GM19324 (cell line): ENCODE data around the gene RNU7-1.
A peak's percentile ranks its signal among the peaks of the same experiment; 100 is the strongest.
"Not testable (repeated sequence)": the region's sequence is repeated elsewhere in the genome, so short reads cannot be mapped to it uniquely, and the experiment has no call there.

ENCODE experiments used
- ATAC-seq: cut with Tn5 transposase; IDR thresholded peaks from one replicate; pipeline ENCODE4 v1.9.1; 2021; ENCODE audit warnings: mild to moderate bottlenecking, moderate library complexity; ENCODE audit not compliant: unreplicated experiment, low FRiP score

The RNU7-1 gene

GRCh38 chr12:6943722-6944380 lies at the start of gene RNU7-1, which contains the start of gene C12orf57:
TSS of gene RNU7-1 (plus strand) at chr12:6943816.
TSS of gene C12orf57 (plus strand) at chr12:6944022. CDS start at chr12:6944122, 100 bp downstream.
- peak; percentile 34 for ATAC-seq

- no peak for ATAC-seq
These were observed 49.3 kb upstream of the RNU7-1 start for GRCh38 chr12:6894321-6894720.

GRCh38 chr12:6896846-6897435 lies 46.7 kb upstream of the RNU7-1 start:
- no peak for ATAC-seq

- no peak for ATAC-seq
These were observed 44.2 kb upstream of the RNU7-1 start for GRCh38 chr12:6899427-6899826.

GRCh38 chr12:6899837-6900519 lies 43.6 kb upstream of the RNU7-1 start:
- ATAC-seq: no peak

- no peak for ATAC-seq
These were observed 41.2 kb upstream of the RNU7-1 start for GRCh38 chr12:6902448-6902847.

- ATAC-seq: no peak
These were observed 39.9 kb upstream of the RNU7-1 start for GRCh38 chr12:6903722-6904121.

- peak; percentile 88 for ATAC-seq
These were observed 39.0 kb upstream of the RNU7-1 start, which contains the start of gene LRRC23 for GRCh38 chr12:6904280-6905276. TSS of gene LRRC23 (plus strand) at chr12:6904822. CDS start at chr12:6905634, 812 bp downstream.

GRCh38 chr12:6905414-6906040 lies 38.1 kb upstream of the RNU7-1 start:
- ATAC-seq: no peak

- not testable (repeated sequence) for ATAC-seq
These were observed 35.5 kb upstream of the RNU7-1 start for GRCh38 chr12:6908141-6908540.

- ATAC-seq: no peak
These were observed 34.0 kb upstream of the RNU7-1 start for GRCh38 chr12:6909421-6910145.

- no peak for ATAC-seq
These were observed 31.3 kb upstream of the RNU7-1 start for GRCh38 chr12:6912164-6912935.

GRCh38 chr12:6914246-6914946 lies 29.2 kb upstream of the RNU7-1 start, which contains the start of gene ENO2:
TSS of gene ENO2 (plus strand) at chr12:6914580. CDS start at chr12:6915833, 1,253 bp downstream.
- ATAC-seq: peak; percentile 72

GRCh38 chr12:6914947-6915788 lies 28.4 kb upstream of the RNU7-1 start:
- ATAC-seq: no peak

GRCh38 chr12:6915789-6916285 lies 27.8 kb upstream of the RNU7-1 start:
- ATAC-seq: no peak

GRCh38 chr12:6916426-6917200 lies 27.0 kb upstream of the RNU7-1 start:
- ATAC-seq: no peak
